ENCODE results near the gene HMGN1. TPM values are rescaled to one million over a fixed set of nuclear protein-coding genes. Genes with fewer than 3 reads are reported as not detected.
"Not testable (repeated sequence)": the region's sequence is repeated elsewhere in the genome, so short reads cannot be mapped to it uniquely, and the experiment has no call there.

The HMGN1 gene
- total RNA-seq, 4 donors from 2014 or later = 54.0 to 75.8 (median 60.3) TPM

DNA sequence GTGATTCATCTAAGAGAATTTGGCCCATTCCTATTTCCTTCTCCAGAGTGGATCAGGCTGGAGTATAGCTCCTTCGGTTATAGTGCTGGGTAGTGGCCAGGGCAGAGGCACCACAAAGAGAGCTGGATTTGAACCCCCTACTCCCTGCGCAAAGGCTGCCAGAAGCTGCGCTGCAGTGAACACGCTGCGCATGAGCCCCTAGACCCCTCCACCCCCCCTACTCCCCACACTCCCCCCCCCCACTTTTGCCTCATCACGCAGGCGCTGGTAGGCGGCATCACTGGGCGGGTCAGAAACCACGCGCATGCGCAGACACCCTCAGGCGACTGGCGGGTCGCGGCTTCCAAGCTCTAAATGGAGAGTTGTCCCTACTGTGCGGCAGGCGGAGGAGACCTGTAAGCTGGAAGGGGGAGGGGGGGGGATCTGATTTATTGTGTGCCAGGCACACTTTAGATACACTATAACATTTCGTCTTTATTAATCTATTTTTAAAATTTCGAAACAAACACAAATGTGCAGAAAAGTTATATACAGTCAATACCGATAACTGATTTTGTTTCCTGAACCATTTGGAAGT, 38.7 kb upstream of the HMGN1 start:
- TF ChIP-seq, protein P1, sequence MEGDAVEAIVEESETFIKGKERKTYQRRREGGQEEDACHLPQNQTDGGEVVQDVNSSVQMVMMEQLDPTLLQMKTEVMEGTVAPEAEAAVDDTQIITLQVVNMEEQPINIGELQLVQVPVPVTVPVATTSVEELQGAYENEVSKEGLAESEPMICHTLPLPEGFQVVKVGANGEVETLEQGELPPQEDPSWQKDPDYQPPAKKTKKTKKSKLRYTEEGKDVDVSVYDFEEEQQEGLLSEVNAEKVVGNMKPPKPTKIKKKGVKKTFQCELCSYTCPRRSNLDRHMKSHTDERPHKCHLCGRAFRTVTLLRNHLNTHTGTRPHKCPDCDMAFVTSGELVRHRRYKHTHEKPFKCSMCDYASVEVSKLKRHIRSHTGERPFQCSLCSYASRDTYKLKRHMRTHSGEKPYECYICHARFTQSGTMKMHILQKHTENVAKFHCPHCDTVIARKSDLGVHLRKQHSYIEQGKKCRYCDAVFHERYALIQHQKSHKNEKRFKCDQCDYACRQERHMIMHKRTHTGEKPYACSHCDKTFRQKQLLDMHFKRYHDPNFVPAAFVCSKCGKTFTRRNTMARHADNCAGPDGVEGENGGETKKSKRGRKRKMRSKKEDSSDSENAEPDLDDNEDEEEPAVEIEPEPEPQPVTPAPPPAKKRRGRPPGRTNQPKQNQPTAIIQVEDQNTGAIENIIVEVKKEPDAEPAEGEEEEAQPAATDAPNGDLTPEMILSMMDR (IDR thresholded peaks at IDR 0.05) = no peak
- ATAC-seq (ENCODE audit: low FRiP score) (peak; percentile 63), DNase-seq (ENCODE audit: low spot score) (peak; percentile 93)

DNA sequence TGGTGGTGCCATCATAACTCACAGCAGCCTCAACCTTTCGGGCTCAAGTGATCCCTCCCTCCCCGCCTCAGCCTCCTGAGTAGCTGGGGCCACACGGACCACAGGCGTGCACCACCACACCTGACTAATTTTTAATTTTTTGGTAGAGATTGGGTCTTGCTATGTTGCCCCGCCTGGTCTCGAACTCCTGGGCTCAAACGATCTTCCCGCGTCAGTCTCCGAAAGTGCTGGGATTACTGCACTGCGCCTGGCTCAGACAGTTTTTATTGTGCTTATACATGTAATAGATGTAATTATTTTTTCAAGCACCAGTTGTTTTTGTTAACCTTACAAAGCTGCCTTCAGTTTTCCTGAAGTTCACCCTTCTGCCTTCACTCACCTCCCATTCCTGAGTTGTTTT, 38.0 kb upstream of the HMGN1 start:
- TF ChIP-seq, protein P1 (IDR thresholded peaks at IDR 0.05) = no peak
- DNase-seq (ENCODE audit: low spot score) (no peak), ATAC-seq (ENCODE audit: low FRiP score) (no peak)

- DNase-seq (ENCODE audit: low spot score) = no peak
- TF ChIP-seq, protein P1 (IDR thresholded peaks at IDR 0.05) = no peak
- ATAC-seq (ENCODE audit: low FRiP score) = no peak
Observed at GRCh38 chr21:39386194-39386593, 37.3 kb upstream of the HMGN1 start.

GRCh38 chr21:39385299-39386145, 36.6 kb upstream of the HMGN1 start:
- TF ChIP-seq, protein P1 (IDR thresholded peaks at IDR 0.05) = no peak
- ATAC-seq (ENCODE audit: low FRiP score) (peak; percentile 62), DNase-seq (ENCODE audit: low spot score) (no peak)

DNA sequence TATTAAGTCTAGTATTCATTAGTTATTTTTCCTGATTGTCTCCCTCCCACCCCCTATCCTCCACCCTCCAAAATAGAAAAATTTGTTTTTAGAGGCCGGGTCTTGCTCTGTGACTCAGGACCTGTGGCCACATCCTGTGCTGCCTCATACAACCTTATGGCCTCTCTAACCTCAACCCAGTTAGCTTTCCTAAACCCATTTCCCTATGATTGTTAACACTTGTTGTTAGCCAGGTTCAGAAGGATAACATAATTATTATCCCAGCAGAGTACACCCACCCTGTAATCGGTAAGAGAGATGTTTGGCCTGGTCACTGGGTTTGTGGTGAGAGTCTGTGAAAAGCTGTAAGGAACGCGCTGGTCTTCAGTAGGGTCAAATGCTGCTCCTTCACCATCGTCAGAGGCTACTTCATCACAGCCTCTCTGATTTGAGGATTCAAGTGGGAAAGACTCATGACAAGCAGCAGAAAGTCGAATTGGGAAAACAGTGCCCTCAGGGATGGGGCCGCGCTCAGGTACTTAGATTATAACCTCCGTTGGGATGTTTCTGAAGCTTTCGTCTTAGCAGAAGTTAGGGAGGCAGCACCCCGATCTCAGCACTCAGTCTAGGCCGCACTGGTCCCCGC, 35.9 kb upstream of the HMGN1 start:
- ATAC-seq (ENCODE audit: low FRiP score) (no peak), DNase-seq (ENCODE audit: low spot score) (no peak)
- TF ChIP-seq, protein P1 (IDR thresholded peaks at IDR 0.05) = no peak

DNA sequence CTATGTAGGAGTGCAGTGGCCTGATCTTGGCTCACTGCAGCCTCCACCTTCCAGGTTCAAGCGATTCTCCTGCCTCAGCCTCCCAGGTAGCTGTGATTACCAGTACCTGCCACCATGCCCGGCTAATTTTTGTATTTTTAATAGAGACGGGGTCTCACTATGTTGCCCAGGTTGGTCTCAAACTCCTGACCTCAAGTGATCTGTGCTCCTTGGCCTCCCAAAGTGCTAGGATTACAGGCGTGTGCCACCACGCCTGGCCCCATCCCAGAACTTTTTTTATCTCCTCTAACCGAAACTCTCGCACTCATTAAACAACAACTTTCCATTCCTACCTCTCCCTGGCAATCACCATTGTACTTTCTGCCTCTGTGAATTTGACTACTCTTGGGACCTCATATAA, 33.2 kb upstream of the HMGN1 start:
- not testable (repeated sequence) for ATAC-seq (ENCODE audit: low FRiP score); DNase-seq (ENCODE audit: low spot score)

GRCh38 chr21:39381009-39381408, 32.1 kb upstream of the HMGN1 start:
- DNase-seq (ENCODE audit: low spot score) (no peak), ATAC-seq (ENCODE audit: low FRiP score) (no peak)
- TF ChIP-seq, protein P1 (IDR thresholded peaks at IDR 0.05) = no peak
